Osteoblast (primary cell): ENCODE results near the gene MAP3K15. TPM values are rescaled to one million over a fixed set of nuclear protein-coding genes. Genes with fewer than 3 reads are reported as not detected.
"Not testable (repeated sequence)": the region's sequence is repeated elsewhere in the genome, so short reads cannot be mapped to it uniquely, and the experiment has no call there.

Source experiments
- DNase-seq: peaks from one replicate; pipeline ENCODE4 v3.0.0; 2011; ENCODE audit warnings: low spot score, mixed read lengths; ENCODE audit not compliant: insufficient read length; ENCODE audit errors: missing footprints
- H2AFZ ChIP-seq: 2 replicates; pipeline ENCODE4 v1.6.0; 2011; ENCODE audit warnings: mild to moderate bottlenecking, low read length
- H3K27ac ChIP-seq: 2 replicates; pipeline ENCODE4 v1.5.1; 2011; ENCODE audit warnings: mild to moderate bottlenecking, low read depth, low read length, moderate library complexity
- H3K27me3 ChIP-seq: 2 replicates; pipeline ENCODE4 v1.6.0; 2012; ENCODE audit warnings: mild to moderate bottlenecking, control low read depth, inconsistent platforms, low read length, moderate library complexity; ENCODE audit not compliant: insufficient read depth
- H3K36me3 ChIP-seq: 2 replicates; pipeline ENCODE4 v1.5.1; 2011; ENCODE audit warnings: mild to moderate bottlenecking, low read length, control low read depth, moderate library complexity; ENCODE audit not compliant: insufficient read depth
- H3K4me1 ChIP-seq: 2 replicates; pipeline ENCODE4 v1.5.1; 2011; ENCODE audit warnings: mild to moderate bottlenecking, low read length, control low read depth, moderate library complexity; ENCODE audit not compliant: insufficient read depth
- H3K4me2 ChIP-seq: 2 replicates; pipeline ENCODE4 v1.6.0; 2011; ENCODE audit warnings: mild to moderate bottlenecking, low read length; ENCODE audit not compliant: insufficient read depth
- H3K4me3 ChIP-seq: fragments of 200-600 bp; sonication (generic); 3 replicates; pipeline ENCODE4 v1.5.1; 2012; ENCODE audit warnings: mild to moderate bottlenecking, low read length, inconsistent platforms; ENCODE audit not compliant: insufficient read depth
- H3K79me2 ChIP-seq: 2 replicates; pipeline ENCODE4 v1.6.0; 2012; ENCODE audit warnings: mild to moderate bottlenecking, low read length, control low read depth, inconsistent platforms; ENCODE audit not compliant: insufficient read depth
- H3K9me3 ChIP-seq: 2 replicates; pipeline ENCODE4 v1.5.1; 2011; ENCODE audit warnings: low read depth, low read length, control low read depth
- H4K20me1 ChIP-seq: 2 replicates; pipeline ENCODE4 v1.6.0; 2012; ENCODE audit warnings: mild to moderate bottlenecking, low read length, control low read depth; ENCODE audit not compliant: insufficient read depth
- total RNA-seq: library from RNA; depleted of rRNA; stranded (reverse); fragments of >200 nt; gene quantifications from 2 replicates; pipeline ENCODE4 v1.2.3, GENCODE V29; 2012
- TF ChIP-seq, protein P1 (sequence below): IDR thresholded peaks from 2 replicates; pipeline ENCODE4 v1.5.1; 2011; ENCODE audit warnings: mild to moderate bottlenecking, low read depth, low read length, moderate library complexity; ENCODE audit errors: extremely low read depth

Gene MAP3K15
- total RNA-seq, 1 donor, result under 0.01 TPM

DNA sequence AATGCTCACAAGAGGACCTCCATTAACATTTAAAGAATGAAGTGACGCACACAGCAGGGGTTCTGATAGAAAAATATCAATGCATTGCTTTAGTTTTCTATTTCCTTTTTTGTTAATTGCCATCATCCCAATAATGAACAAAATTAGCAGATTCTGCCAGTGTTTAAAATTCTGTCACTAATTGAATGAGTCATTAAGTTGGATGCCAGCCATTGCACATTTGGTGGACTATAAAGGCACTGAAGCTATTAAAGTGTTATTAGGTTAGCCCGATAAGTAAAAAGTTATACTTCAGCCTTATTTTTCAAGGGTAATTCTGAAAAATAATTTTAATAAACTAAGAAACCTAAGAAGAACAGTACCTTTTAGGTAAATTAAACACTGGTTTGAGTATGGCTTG lies 53.1 kb downstream of the MAP3K15 start:
- no peaks in the 10 kb centered on the region for H4K20me1 ChIP-seq
- H3K4me3 ChIP-seq, result no peak overlapping the region
- TF ChIP-seq, protein P1, sequence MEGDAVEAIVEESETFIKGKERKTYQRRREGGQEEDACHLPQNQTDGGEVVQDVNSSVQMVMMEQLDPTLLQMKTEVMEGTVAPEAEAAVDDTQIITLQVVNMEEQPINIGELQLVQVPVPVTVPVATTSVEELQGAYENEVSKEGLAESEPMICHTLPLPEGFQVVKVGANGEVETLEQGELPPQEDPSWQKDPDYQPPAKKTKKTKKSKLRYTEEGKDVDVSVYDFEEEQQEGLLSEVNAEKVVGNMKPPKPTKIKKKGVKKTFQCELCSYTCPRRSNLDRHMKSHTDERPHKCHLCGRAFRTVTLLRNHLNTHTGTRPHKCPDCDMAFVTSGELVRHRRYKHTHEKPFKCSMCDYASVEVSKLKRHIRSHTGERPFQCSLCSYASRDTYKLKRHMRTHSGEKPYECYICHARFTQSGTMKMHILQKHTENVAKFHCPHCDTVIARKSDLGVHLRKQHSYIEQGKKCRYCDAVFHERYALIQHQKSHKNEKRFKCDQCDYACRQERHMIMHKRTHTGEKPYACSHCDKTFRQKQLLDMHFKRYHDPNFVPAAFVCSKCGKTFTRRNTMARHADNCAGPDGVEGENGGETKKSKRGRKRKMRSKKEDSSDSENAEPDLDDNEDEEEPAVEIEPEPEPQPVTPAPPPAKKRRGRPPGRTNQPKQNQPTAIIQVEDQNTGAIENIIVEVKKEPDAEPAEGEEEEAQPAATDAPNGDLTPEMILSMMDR, result no peak
- DNase-seq, result no peak
- H3K36me3 ChIP-seq, result no peaks in the 10 kb centered on the region
- H2AFZ ChIP-seq, result no peak overlapping the region
- no peaks in the 10 kb centered on the region for H3K4me1 ChIP-seq
- H3K27ac ChIP-seq, result no peak overlapping the region
- H3K4me2 ChIP-seq, result no peak overlapping the region
- no peaks in the 10 kb centered on the region for H3K79me2 ChIP-seq
- no peaks in the 10 kb centered on the region for H3K27me3 ChIP-seq
- H3K9me3 ChIP-seq, result no peaks in the 10 kb centered on the region

DNA sequence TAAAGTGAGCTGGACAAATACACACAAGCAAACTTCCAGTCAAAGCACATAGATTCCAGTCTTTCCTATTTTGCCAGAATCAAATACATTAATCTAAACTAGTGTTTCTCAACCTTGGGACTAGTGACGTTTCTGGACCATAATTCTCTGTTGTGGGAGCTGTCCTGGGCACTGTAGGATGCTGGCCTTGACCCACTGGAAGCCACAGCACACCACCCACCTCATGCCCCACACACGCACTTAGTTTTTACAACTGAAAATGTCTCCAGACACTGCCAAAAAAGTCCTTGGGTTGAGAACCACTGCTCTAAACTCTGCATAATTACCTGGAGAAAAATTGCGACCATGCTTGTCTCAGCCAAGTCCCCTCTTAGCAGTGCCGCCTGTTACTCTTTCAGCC lies 57.6 kb downstream of the MAP3K15 start:
- H3K9me3 ChIP-seq, result no peaks in the 10 kb centered on the region
- H3K79me2 ChIP-seq, result no peaks in the 10 kb centered on the region
- TF ChIP-seq, protein P1, result no peak
- H4K20me1 ChIP-seq, result no peaks in the 10 kb centered on the region
- H2AFZ ChIP-seq, result no peak overlapping the region
- no peaks in the 10 kb centered on the region for H3K27me3 ChIP-seq
- H3K36me3 ChIP-seq, result no peaks in the 10 kb centered on the region
- H3K4me1 ChIP-seq, result no peaks in the 10 kb centered on the region
- DNase-seq, result no peak
- no peak overlapping the region for H3K4me3 ChIP-seq
- no peak overlapping the region for H3K27ac ChIP-seq
- no peak overlapping the region for H3K4me2 ChIP-seq

DNA sequence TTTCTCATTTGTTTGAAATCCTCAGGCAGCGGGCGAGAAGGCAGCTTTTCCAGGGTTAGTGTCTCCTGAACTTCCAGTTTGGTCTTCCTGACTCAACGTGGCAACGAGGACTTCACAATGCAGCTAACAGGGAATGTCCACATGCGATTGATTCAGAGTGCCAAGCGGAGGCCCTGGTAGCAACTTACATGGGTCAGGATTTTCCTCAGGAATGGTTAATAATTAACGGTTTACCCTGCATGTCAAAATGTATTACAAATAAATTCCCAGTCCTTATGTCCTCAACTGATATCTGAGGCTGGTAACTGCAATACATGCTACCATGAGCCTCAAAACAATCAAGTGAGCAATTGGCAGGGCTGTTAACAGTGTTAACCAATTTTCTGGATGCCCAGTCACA lies 67.2 kb downstream of the MAP3K15 start:
- H3K27ac ChIP-seq, result no peak overlapping the region
- H2AFZ ChIP-seq, result no peak overlapping the region
- H3K9me3 ChIP-seq, result no peaks in the 10 kb centered on the region
- no peaks in the 10 kb centered on the region for H4K20me1 ChIP-seq
- H3K27me3 ChIP-seq, result no peaks in the 10 kb centered on the region
- TF ChIP-seq, protein P1, result no peak
- H3K4me2 ChIP-seq, result no peak overlapping the region
- no peaks in the 10 kb centered on the region for H3K4me1 ChIP-seq
- DNase-seq, result no peak
- no peak overlapping the region for H3K4me3 ChIP-seq
- H3K79me2 ChIP-seq, result no peaks in the 10 kb centered on the region
- H3K36me3 ChIP-seq, result no peaks in the 10 kb centered on the region

DNA sequence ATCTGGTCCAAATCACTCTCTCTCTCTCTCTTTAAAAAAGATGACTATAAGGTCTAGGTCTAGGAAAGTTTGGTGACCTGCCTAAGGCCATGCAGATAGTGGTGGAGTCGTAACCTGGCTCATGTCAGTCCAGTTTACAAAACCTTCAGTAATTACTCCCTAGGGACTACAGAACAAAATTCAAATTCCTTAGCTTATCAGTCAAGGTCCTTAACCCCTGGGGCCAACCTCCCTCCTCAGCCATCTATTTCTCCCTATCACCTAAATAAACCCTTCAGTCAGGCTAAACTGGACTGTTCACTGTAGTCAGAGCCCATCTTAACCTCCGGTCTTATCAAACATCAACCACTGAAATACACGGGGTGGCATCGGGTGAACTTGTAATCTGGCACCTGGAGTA lies 68.9 kb downstream of the MAP3K15 start:
- peak; percentile 53 for DNase-seq
- Histone ChIP-seq H2AFZ (no peak overlapping the region), H3K79me2 (no peaks in the 10 kb centered on the region), H3K4me2 (no peak overlapping the region), H3K36me3 (no peaks in the 10 kb centered on the region), H3K27ac (no peak overlapping the region), H3K9me3 (no peaks in the 10 kb centered on the region), H3K4me1 (no peaks in the 10 kb centered on the region), H3K4me3 (no peak overlapping the region), H3K27me3 (no peaks in the 10 kb centered on the region), H4K20me1 (no peaks in the 10 kb centered on the region)
- TF ChIP-seq, protein P1, result no peak

DNA sequence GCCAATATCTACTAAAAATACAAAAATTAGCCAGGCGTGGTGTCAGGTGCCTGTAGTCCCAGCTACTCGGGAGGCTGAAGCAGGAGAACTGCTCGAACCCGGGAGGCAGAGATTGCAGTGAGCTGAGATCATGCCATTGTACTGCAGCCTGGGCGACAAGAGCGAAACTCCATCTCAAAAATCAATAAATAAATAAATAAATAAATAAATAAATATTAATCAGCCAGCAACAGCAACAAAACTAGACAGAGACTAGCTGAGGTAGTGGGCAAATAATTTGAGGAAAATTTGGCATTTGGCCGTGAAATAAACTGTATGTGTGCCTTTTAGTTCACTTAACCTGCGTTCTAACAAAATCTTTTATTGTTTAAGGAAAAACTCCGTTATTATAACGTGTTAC lies 69.5 kb downstream of the MAP3K15 start:
- H4K20me1 ChIP-seq, H3K36me3 ChIP-seq, H2AFZ ChIP-seq, H3K27me3 ChIP-seq, H3K27ac ChIP-seq, H3K4me1 ChIP-seq, H3K4me2 ChIP-seq, H3K9me3 ChIP-seq, DNase-seq, H3K79me2 ChIP-seq, H3K4me3 ChIP-seq: not testable (repeated sequence)
